UCSD-AML1 (cell line): Measurements from ENCODE around the gene NPPC.

Source experiments
- DNase-seq: peaks from one replicate; lab custom pipeline; 2025; ENCODE audit not compliant: unreplicated experiment; lab: John Stamatoyannopoulos, UW

Gene NPPC

DNA sequence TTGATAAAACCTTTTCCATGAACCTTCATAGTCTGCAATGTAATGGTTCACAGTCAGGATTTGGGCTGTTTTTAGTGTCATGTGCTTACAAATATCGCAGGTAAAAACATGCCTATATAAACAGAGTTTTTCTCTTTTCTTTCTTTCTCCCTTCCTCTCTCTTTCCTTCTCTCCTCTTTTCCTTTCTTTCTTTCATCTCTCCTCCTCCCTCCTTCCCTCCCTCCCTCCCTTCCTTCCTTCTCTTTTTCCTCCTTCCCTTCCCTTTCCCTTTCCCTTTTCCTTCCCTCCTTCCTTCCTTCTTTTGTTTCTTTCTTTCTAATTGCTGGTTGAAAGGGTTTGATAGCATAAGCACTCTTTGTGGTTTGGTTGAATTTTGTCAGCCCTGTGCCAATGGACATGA is 9.6 kb upstream of the NPPC start:
- DNase-seq = no peak

DNA sequence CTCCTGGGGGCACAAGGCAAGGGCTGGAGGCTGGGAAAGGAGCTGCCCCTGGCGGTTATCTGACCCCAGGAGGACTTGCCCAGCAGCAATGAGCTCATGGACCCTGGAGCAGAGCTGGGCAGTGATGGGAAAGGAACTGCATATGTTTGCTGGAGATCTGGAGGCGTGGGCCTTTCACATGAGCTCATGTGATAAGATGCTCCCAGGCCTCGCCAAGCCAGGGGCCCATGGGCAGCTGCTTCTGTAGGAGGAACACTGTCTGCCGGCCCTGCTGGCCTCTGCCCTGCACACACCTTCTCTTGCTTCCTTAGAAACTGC is 9.0 kb upstream of the NPPC start:
- DNase-seq = no peak

DNA sequence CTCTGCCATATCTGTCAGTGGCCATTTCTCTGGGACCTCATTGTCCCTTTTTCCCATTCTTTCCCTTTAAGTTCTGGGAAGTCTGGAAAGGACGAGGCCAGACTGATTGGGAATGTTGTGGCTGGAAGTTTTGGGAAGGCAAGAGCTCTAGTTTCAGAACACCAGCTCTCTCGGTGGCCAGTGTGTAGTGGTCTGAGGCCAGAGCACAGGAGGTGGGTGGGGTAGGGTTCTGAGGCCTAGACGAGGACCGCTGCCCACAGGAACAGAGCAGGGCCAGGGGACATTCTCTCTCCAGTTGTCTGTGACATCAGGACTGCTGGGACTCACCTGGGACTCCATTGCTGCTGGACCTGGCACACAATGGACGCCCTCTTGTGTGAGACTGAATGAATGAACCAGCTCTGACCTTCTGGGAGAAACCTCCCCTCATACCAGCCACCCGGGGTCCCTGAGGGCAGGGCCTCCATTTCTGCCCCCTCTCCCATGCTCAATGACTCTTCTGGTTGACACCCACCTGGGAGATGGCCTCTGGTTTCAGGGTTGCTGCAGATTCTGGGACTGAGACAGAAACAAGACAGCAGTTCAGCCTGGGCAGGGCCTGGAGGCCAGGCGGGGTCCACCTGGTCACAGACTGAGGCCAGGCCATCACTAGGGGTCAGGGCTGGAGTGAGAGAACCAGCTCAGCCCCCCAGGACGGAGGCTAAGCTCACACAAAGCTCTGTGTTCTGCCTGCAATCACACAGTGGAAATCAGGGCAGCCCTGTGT is 8.4 kb upstream of the NPPC start:
- DNase-seq = no peak

DNA sequence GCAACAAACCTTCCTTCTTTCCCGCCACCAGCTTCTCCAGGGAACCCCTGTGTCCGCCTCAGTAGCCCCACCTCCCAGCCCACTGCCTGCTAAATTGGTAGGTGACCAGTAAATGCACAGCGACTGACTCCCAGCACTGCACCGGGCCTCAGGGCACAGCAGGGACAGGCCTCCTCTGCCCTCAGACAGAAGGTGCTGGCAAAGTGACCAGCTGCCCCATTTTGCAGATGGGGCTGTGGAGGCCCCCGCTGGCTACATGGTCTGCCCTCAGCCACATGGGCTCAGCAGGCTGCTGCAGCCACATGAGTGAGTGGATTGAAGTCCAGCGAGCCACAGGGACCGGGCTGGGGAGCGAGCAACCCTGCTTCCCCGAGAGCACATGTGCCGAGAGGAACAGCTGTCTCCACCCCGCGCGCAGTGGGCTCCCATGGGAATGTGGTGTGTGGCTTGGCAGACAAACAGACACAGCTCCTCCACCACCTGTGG is 7.8 kb upstream of the NPPC start:
- no peak for DNase-seq

DNA sequence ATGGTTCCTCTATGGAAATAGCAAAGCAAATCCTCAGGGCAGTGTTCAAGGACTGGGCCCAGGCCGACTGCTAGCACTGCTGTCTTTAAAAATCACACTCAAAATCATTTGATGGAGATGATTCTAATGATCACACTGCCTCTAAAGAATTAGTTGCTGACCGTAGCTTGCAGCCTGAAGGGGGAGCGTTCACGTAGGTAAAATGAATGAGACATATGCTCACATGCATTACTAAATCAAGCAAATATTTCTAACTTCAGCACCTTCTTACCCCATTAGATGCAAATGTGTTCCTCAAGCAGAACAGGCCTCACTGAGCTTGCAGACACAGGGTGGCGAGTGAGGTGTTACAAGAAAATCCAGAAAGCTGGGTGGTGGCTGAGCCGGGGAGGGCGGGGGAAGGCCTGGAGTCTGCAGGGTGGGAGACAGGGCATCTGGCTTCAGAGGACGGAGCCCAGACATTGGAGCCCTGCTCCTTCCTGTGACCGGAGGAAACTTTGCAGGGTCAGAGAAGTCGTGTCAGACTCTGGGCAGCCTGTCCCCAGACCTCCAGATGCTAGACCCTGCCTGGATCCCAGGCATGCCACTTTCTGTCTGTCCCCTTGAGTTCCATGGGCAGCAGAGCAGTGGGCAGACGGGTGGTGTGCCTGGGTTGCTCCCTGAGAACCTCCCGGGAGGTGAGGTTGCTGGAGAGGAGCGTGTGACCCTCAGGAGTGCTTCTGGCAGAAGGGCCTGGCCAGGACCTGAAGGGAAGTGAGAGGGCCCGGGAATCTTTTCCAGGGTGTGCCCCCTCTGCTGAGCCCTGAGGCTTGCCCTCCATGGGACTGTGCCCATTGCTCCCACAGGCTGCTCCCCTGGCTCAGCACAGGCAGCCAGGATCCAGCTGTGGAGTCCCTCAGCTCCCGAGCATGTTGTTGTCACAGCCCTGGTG is 7.1 kb upstream of the NPPC start:
- no peak for DNase-seq

DNA sequence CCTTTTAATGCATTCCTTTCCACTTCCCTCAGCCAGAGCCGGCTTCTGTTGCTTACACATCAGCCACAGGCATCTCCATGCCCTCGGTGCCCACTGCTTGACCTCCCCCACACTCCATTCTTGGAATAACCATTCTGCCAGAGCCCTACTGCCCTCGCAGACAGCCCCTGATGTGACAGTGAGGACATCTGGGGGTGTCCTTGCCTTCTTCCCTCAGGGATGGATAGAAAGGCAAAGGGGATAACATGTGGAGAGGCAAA is 6.4 kb upstream of the NPPC start:
- no peak for DNase-seq

DNA sequence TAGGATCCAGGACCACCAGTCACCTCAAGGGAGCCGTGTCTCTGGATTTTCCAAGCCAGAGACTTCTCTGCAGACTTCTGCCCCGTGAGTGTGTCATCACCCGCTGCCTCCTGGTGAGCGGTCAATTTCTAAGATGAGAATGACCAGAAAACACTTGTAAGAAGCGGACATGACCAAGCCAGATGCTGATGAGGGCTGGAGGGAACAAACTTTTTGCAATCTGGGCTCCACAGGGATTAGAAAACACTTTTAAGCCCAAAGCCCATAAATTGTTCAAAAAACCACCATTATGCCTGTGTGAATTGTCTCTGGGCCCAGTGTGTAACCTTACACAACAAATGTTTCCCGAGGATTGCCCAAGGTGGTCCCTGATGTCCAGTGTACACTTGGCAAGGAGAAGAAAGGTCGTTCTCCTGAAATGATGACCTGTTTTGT is 5.3 kb upstream of the NPPC start:
- no peak for DNase-seq

DNA sequence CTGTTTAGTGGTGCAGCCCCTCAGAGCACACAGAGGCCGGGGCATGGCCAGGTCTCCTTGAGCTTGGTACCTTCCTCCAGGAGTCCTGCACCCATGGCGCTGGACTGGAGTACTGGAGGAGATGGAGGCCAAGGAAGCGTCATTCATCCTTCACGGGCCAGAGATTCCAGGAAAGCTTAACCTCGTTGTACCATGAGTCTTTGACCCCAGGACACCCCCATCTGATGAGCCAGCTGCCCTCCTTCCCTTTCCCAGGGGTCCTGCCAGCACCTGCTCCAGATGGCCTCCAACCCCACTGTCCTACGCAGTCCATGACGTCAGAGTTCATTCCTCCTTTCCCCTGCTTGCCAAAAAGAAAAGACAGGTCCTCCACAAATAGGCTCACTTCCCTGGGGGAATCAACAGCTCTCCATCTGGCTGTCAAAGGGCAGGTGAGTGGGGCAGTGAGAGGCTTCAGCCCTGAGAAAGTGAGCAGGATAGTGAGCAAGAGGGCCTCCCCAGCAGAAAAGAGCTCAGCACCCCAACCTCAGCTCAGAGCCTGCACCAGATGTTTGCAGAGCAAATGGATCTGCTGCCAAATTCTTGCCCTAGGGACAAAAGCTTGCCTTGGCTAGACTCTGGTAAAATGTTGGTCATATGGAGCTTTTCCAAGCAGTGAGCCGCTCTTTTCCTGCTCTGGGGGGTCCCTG is 4.5 kb upstream of the NPPC start:
- no peak for DNase-seq

DNA sequence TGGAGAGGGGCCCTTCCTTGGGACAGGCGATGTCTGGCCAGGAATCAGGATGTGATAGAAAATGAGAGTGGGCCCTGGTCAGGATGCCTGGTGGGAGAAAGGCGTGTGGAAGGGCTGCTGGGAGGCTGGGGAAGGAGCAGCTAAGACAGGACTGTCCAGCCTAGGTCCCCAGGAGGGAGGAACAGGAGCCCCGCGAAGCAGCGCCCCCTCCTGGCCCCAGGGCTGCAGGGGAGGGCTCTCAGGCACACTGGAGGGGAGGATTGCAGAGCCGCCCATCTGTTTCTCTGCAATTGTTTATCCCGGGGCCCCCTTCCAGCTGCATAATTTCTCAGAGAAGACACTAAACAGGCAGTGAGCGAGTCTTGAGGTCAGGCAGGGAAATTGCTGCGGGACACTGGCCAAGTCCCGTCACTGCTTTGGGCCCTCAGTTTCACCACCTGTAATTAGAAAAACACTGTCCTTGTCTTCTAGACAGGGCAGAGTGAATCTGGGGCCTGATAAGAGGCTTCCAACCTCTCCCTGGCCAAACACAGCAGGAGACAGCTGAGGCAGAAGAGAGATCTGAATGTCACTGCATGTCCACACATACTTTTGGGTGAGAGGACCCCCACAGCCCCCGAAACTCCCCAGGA is 3.9 kb upstream of the NPPC start:
- DNase-seq = peak; percentile 36

DNA sequence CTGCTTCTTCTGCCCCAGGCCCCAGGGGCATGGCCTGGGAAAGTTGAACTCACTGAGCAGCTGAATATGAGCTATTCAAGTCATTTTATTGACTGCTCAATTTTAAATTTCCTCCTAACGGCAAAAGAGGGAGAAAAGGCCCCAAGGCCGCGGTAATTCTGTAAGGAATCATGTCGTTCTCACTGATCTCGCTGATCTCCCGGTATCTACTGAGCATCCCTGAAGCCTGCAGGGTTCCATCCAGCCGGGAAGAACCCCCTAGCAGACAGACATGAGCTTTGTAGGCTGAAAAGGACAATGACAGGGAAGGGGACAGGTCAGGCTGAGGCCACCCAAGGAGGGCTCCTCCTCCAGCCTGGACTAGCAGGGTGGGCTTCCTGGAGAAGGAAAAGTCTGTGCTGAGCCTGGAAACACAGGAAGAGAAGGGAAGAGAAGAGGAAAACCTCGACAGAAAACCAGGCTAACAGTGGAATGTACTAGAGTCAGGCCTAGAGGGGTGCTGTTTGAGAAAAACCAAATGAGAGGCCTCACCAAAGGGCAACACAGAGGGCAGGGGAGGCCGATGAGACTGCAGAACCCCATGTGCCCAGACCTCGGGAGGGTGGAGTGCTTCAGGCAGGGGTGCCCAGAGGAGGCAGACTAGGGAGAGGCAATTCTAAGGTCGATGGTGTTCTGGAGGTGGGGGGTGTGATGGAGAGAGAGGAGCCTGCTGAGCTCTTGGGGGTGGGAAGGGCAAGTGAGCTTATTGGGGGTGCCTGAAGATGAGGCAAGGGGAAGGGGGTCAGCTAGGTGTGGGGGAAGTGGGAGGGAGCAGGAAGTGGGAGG is 2.9 kb upstream of the NPPC start:
- no peak for DNase-seq

DNA sequence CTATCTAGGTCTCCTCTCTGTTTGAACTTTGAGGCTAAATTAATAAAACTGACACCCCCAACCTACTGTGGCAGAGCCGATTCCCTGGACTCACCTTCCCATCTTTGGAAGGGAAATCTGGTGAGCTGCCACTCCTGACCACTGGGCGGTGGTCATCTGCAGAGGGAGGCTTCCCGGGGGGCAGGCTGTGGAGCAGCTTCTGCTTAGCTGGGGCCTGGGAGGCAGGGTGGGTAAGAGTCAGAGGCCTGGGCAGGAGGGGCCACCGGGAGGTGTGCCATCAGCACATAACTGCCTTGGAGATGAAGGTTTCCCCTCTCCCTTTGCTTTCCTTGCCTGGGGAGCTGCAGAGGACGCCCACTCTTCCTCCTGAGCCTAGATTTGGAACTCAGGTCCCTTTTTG is 2.3 kb upstream of the NPPC start:
- no peak for DNase-seq

DNA sequence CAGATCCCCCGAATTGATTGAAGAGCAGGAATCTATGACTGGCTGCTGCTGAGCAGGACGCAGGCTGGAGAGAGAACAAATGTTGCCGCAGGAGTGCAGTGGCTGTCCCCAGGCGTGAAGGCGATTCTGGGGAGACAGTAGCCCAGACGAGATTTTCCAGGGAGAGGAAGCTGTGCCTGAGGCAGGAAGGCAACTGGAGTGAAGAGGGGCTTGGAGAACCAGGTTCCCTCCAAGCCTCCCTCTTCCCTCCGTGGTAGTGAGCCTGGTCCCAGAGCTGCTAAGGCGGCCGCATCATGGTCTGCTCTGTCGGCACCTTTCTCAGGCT is 1.3 kb upstream of the NPPC start:
- no peak for DNase-seq

DNA sequence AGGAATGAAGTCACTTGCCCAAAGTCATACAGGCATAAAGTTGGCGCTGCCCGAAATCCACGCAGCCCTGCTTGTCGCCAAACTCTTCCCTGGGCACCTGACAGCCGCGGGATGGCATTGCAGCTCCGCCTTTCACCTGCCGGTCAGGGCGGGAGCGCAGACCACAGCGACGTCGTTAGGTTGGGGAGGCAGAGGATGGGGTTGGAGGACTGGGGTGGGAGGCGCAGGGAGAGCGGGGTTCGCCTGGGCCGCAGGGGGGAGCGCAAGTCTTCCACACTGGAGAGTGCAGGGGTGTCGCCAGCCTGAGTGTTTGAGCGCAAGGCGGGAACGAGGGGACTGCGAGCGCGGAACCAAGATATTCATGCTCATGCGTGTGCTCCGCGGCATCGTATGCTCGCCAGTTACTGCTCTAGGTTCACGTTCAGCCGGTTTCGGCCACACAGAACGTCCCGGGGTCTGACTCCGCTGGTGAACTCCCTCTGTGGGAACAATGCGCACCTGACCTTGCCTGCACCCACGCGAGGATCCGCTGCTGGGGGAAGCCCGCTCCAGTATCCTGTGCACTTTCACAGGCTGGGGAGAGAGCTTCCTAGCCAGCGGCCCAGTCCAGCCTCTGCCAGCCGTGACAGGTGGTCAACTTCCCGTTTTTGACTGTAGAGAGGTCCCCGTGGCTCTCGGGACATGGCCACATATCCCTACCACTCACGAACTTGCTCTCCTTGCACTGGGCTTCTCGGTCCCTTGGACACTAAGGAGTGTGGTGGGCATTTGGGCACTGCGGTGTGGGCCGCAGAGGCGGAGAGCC is 767 bp upstream of the NPPC start:
- peak; percentile 41 for DNase-seq

DNA sequence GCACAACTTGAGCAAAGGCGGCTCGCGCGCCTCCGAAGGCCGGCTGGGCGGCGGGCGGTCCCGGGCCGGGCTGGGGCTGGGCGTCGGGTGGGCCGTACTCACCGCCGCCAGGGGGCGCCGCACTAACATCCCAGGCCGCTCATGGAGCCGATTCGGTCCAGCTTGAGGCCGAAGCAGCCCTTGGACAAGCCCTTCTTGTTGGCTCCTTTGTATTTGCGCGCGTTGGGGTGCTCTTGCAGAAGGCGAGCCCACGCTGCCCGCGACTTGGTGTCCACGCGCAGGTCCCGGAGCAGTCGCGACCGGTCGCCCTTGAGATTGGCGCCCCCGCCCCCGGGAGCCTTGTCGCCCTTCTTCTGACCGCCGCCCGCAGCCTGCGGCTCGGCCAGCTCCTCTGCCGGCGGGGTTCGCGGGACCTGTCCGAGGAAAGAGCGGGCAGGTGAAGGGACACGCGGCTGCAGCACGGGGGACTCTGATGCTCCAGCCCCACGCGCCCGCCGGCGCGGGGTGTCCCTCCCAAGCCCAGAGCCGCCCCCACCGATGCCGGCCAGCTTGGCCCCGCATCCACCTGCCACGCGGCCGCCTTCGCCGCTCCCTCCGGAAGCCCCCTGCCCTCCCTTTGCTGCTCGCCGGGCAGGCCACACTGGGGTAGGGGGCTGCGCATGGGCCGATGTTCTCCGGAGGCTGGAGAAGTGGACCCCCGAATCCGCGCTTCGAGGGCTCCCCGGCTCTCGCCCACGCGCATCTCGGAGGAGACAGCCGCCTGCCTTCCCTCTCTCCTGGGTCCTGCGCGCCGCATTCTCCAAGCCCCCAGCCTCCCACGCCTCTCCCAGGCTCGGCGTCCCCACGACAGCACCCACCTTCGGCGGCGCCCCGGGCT is 655 bp downstream of the NPPC start:
- DNase-seq = peak; percentile 78

DNA sequence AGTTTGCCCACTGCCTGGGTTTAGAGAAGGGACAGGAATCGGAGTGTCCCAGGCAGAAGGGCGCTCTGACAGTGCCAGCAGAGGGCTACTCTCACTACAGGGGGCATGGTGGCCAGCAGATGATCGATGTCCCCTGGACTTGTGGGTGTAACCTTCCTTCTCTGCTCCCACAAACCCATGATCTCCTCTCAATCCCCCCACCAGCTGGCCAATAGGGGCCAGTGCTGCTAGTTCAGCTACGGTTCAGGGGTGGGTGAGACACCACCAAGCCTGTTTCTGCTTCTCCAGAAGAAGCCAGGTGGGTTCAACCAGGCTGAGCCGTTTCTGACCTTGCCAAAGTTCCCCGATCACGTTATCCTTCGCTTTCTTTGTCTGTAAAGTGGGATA is 1.3 kb downstream of the NPPC start:
- no peak for DNase-seq

DNA sequence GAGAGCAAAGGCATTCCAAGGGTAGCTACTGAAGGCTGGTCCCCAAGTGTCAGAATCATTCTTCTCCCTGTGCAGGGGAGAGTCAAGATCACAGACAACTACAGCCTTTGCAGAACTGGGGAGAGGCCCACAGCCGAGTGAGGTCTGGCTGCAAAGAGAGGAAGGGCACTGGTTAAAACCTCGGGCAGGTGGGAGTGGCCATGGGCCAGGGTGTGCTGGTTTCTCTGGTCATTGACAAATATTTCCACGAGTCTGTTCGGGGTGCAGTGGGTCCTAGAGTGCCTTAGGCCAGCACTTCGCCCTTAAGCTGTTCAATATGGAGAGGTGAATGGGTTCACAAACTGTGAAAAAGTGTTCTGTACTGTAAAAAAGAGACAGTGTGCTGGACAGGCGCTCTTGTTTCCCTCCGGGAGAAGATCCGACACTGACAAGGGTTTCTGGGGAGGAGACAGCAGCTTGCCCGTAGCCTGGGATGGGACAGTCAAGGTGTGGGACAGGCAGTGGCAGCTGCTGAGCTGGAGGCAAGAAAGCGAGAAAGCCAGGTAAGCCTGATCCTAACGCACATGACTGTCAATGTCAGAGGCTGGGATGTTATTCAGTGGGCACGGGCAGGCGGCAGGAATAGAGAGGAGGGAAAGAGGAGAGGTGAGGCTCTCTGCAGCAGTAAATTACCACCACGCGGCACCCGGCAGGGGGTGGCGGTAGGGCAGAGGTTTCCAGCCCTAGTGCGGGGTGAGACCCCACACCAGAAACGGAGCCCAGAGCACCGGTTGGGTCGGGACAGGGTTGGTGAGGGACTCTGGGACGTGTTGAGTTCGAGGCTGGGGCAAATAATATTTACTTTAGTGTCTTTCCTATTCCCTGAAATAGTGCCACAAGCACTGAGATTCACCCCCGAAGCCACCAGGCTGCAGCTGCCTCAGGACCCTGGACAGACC is 2.0 kb downstream of the NPPC start:
- DNase-seq = no peak

DNA sequence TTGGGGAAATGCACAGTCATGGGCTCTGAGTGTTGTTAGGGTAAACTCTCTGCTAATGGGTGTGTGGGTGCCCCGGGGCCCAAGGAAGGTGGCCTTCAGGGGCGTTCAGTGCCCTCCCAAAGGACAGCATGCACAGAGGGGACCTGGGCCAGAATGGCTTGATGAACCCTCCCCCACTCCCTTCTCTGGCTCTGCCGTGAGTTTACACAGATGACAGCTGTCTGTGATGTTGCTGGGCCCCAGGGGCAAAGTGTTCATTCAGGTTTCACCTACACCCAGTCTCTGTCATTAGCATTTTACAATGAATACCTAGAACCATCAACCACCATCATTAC is 3.2 kb downstream of the NPPC start:
- no peak for DNase-seq
